Measurements from ENCODE around the gene MRPS10. TPM values are rescaled to one million over a fixed set of nuclear protein-coding genes. Genes with fewer than 3 reads are reported as not detected.

Gene MRPS10
- polyA plus RNA-seq, 1 of the 3 experiments (the other 2 are of a cell fraction), result 29.8 TPM

GRCh38 chr6:42190554-42191183 lies 27.0 kb downstream of the MRPS10 start:
- POLR2A ChIA-PET, result no interaction called here
- no peak overlapping the region for H2AFZ ChIP-seq (ENCODE audit: low read depth)
- H3F3A ChIP-seq (replicated peaks; ENCODE audit: insufficient read depth), result peaks cover 23% of the 10 kb centered on the region
- 29% methylated on average over 5 of the region's 5 CpGs for WGBS (ENCODE audit: low lambda C conversion rate)
- H3K9me2 ChIP-seq, result no peaks in the 10 kb centered on the region
- no peaks in the 10 kb centered on the region for H3K27me3 ChIP-seq (ENCODE audit: insufficient read depth)
- no peak overlapping the region for H3K4me3 ChIP-seq (ENCODE audit: low read depth in 2 of 2, low read length in 1 of 2)
- H3K9ac ChIP-seq, result peak overlapping the region; percentile 27; the same call in 1 of the 2 replicates
- peak overlapping the region; percentile 29 to 71; a peak in 3 of 4 replicates for H3K27ac ChIP-seq (ENCODE audit: low read depth in 2 of 2, low read length in 1 of 2)
- H4K20me1 ChIP-seq (ENCODE audit: insufficient read depth), result no peaks in the 10 kb centered on the region
- DNase-seq, result no peak
- no peaks in the 10 kb centered on the region for H3K79me2 ChIP-seq (ENCODE audit: insufficient read depth)
- CTCF ChIA-PET, result interaction anchor here (1.3 to 1.5 kb wide), 3 partner anchors 13 to 146 kb away, joined by 3 to 4 read pairs (median 3); no protein-coding TSS in a partner anchor
- no peaks in the 10 kb centered on the region for H3K9me3 ChIP-seq
- H3K4me2 ChIP-seq, result no peak overlapping the region
- peaks cover 5 to 10% of the 10 kb centered on the region in 2 experiments; a peak in 2 of 4 replicates for H3K4me1 ChIP-seq (ENCODE audit: control insufficient read depth in 1 of 2, insufficient read depth in 2 of 2, low read depth in 1 of 2, low read length in 1 of 2)
- TF ChIP-seq CHD2 (IDR thresholded peaks at IDR 0.05; ENCODE audit: low read length, partially characterized antibody) (no peak), RAD21 (IDR thresholded peaks at IDR 0.05; ENCODE audit: low read length) (no peak), YY1 (IDR thresholded peaks at IDR 0.05; ENCODE audit: low read depth) (peak; percentile 9; the same call in 1 of the 2 replicates), ELF1 (IDR thresholded peaks at IDR 0.05) (peak; percentile 64), RXRA (IDR thresholded peaks at IDR 0.05; ENCODE audit: borderline replicate concordance, low read depth) (0 out of 2 replicates have a peak, but pooled peaks have one; percentile 50), TCF12 (IDR thresholded peaks at IDR 0.05) (peak; percentile 97), NFIC (IDR thresholded peaks at IDR 0.05; ENCODE audit: borderline replicate concordance) (peak; percentile 83), POLR2AphosphoS5 (IDR thresholded peaks at IDR 0.05; ENCODE audit: low read depth, low read length) (peak; percentile 88), FOSL2 (IDR thresholded peaks at IDR 0.05; ENCODE audit: borderline replicate concordance, low read depth) (peak; percentile 67), PBX3 (IDR thresholded peaks at IDR 0.05) (peak; percentile 98), TEAD4 (IDR thresholded peaks at IDR 0.05; ENCODE audit: borderline replicate concordance, insufficient read depth) (peak; percentile 77), EP300 (IDR thresholded peaks at IDR 0.05; ENCODE audit: borderline replicate concordance in 1 of 2, low read depth in 1 of 2, low read length in 1 of 2) (peak; percentile 77 to 94), MAX (IDR thresholded peaks at IDR 0.05; ENCODE audit: low read depth) (peak; percentile 50; the same call in 1 of the 2 replicates), FOXM1 (IDR thresholded peaks at IDR 0.05; ENCODE audit: low read depth) (peak; percentile 76; the same call in 1 of the 2 replicates), MXI1 (IDR thresholded peaks at IDR 0.05; ENCODE audit: low read depth, low read length) (no peak), ZBTB33 (IDR thresholded peaks at IDR 0.05; ENCODE audit: borderline replicate concordance, low read depth) (0 out of 2 replicates have a peak, but pooled peaks have one; percentile 31), RCOR1 (IDR thresholded peaks at IDR 0.05; ENCODE audit: low read length) (no peak), JUND (IDR thresholded peaks at IDR 0.05) (peak; percentile 87)
- TF ChIP-seq, protein P1, sequence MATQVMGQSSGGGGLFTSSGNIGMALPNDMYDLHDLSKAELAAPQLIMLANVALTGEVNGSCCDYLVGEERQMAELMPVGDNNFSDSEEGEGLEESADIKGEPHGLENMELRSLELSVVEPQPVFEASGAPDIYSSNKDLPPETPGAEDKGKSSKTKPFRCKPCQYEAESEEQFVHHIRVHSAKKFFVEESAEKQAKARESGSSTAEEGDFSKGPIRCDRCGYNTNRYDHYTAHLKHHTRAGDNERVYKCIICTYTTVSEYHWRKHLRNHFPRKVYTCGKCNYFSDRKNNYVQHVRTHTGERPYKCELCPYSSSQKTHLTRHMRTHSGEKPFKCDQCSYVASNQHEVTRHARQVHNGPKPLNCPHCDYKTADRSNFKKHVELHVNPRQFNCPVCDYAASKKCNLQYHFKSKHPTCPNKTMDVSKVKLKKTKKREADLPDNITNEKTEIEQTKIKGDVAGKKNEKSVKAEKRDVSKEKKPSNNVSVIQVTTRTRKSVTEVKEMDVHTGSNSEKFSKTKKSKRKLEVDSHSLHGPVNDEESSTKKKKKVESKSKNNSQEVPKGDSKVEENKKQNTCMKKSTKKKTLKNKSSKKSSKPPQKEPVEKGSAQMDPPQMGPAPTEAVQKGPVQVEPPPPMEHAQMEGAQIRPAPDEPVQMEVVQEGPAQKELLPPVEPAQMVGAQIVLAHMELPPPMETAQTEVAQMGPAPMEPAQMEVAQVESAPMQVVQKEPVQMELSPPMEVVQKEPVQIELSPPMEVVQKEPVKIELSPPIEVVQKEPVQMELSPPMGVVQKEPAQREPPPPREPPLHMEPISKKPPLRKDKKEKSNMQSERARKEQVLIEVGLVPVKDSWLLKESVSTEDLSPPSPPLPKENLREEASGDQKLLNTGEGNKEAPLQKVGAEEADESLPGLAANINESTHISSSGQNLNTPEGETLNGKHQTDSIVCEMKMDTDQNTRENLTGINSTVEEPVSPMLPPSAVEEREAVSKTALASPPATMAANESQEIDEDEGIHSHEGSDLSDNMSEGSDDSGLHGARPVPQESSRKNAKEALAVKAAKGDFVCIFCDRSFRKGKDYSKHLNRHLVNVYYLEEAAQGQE (IDR thresholded peaks at IDR 0.05; ENCODE audit: low read depth, low read length), result no peak
- no peaks in the 10 kb centered on the region for H3K36me3 ChIP-seq (replicated peaks in 1 of 2; ENCODE audit: control insufficient read depth in 1 of 2, insufficient read depth in 2 of 2, low read length in 1 of 2)

Measured in SK-N-SH (cell line).